ENCODE data around the gene PRRG2. TPM values are rescaled to one million over a fixed set of nuclear protein-coding genes. Genes with fewer than 3 reads are reported as not detected.

The PRRG2 gene
- polyA plus RNA-seq, 1 of the 3 experiments (the other 2 are of a cell fraction), result 0.44 TPM

- Histone ChIP-seq H3K9ac (no peak overlapping the region), H2AFZ (ENCODE audit: low read depth) (no peak overlapping the region), H3K4me1 (ENCODE audit: control insufficient read depth in 1 of 2, insufficient read depth in 2 of 2, low read depth in 1 of 2, low read length in 1 of 2) (peaks cover 7 to 12% of the 10 kb centered on the region in 2 experiments; a peak in 3 of 4 replicates), H3K27ac (ENCODE audit: low read depth in 2 of 2, low read length in 1 of 2) (no peak overlapping the region), H3K27me3 (ENCODE audit: insufficient read depth) (no peaks in the 10 kb centered on the region), H4K20me1 (ENCODE audit: insufficient read depth) (peaks cover 15% of the 10 kb centered on the region), H3K36me3 (replicated peaks in 1 of 2; ENCODE audit: control insufficient read depth in 1 of 2, insufficient read depth in 2 of 2, low read length in 1 of 2) (peaks cover 6 to 13% of the 10 kb centered on the region in 2 experiments), H3K9me3 (no peaks in the 10 kb centered on the region), H3K9me2 (no peaks in the 10 kb centered on the region), H3K79me2 (ENCODE audit: insufficient read depth) (peaks cover 97% of the 10 kb centered on the region), H3F3A (replicated peaks; ENCODE audit: insufficient read depth) (peaks cover 19% of the 10 kb centered on the region), H3K4me3 (ENCODE audit: low read depth in 2 of 2, low read length in 1 of 2) (no peak overlapping the region), H3K4me2 (no peak overlapping the region)
- ChIA-PET CTCF (interaction anchor here (0.6 to 2.1 kb wide), 5 partner anchors 28 to 265 kb away, joined by 3 to 6 read pairs (median 3); no protein-coding TSS in a partner anchor), POLR2A (no interaction called here)
- WGBS (ENCODE audit: low lambda C conversion rate), result 100% methylated on average over 2 of the region's 2 CpGs
- TF ChIP-seq ZBTB33 (IDR thresholded peaks at IDR 0.05; ENCODE audit: borderline replicate concordance, low read depth) (no peak), MEF2A (IDR thresholded peaks at IDR 0.05; ENCODE audit: borderline replicate concordance, low read depth) (no peak), TAF1 (IDR thresholded peaks at IDR 0.05; ENCODE audit: borderline replicate concordance, low read depth, low read length) (no peak), SMC3 (IDR thresholded peaks at IDR 0.05; ENCODE audit: low read depth, low read length) (no peak), TCF12 (IDR thresholded peaks at IDR 0.05) (no peak), MAX (IDR thresholded peaks at IDR 0.05; ENCODE audit: low read depth) (no peak), YY1 (IDR thresholded peaks at IDR 0.05; ENCODE audit: low read depth) (no peak), TEAD4 (IDR thresholded peaks at IDR 0.05; ENCODE audit: borderline replicate concordance, insufficient read depth) (no peak), REST (IDR thresholded peaks at IDR 0.05; ENCODE audit: low read depth, low read length) (no peak), CTCF (IDR thresholded peaks at IDR 0.05) (no peak), RAD21 (IDR thresholded peaks at IDR 0.05; ENCODE audit: low read length) (no peak), GABPA (IDR thresholded peaks at IDR 0.05; ENCODE audit: low read depth) (no peak), PBX3 (IDR thresholded peaks at IDR 0.05) (no peak), NFIC (IDR thresholded peaks at IDR 0.05; ENCODE audit: borderline replicate concordance) (no peak), ELF1 (IDR thresholded peaks at IDR 0.05) (no peak), MXI1 (IDR thresholded peaks at IDR 0.05; ENCODE audit: low read depth, low read length) (no peak)
- no peak for DNase-seq
Observed at GRCh38 chr19:49574206-49574755, 6.8 kb upstream of the PRRG2 start.

Measured in SK-N-SH (cell line).